NCI-H446 (cell line): ENCODE data around the gene MYO1C.
"Not testable (repeated sequence)": the region's sequence is repeated elsewhere in the genome, so short reads cannot be mapped to it uniquely, and the experiment has no call there.

Source experiments
- DNase-seq, 2 experiments: peaks; one replicate each; lab custom pipeline; 2025; lab: John Stamatoyannopoulos, UW

MYO1C gene

DNA sequence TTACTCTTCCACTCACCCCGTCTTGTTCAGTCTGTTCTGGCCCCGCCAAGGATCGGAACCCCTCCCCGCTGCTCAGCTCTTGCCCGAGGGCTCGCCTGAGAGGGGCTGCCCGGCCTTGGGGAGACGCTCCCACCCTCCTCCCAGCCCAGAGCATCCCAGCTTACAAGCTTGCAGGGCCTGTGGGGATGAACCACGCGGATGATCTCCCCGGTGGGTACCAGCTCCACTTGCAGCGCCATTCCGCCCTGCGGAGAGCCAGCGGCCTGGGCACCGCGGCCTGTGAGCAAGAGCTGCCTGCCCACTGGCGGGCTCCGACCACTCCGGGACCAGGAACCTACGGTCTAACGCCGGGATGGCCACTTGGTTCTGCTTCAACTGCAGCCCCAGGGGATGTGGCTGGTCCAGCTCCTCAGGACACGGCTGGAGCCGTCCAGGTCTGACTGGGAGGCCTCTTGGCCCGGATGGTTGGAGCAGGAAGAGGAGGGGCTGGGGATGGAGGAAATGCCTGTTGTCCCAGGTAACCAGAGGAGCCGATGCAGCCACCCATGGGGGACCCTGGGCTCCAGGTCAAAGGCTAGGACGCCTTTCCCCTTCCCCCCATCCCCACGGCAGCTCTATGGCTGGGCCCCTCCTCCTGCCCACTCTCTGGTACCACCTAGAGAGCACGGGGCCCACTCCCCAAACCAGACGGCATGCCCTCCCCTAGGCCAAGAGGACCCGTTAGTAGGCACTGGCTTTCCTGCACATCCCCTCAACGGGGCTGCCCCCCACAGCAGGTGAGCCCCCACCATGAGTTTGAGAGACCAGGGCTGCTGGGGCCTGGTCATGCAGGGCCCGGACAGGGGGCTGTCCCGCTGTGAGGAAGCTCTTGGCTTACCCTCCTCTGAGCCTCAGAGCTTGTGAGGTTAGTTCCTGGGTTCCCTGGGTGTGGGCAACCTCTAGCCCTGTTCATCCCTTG lies at the start of gene MYO1C:
Gene MYO1C, minus strand, starts transcription at position 438 of the 958 bp plus-strand sequence. Its CDS starts 199 bp downstream, at position 239.
- DNase-seq: no peak

DNA sequence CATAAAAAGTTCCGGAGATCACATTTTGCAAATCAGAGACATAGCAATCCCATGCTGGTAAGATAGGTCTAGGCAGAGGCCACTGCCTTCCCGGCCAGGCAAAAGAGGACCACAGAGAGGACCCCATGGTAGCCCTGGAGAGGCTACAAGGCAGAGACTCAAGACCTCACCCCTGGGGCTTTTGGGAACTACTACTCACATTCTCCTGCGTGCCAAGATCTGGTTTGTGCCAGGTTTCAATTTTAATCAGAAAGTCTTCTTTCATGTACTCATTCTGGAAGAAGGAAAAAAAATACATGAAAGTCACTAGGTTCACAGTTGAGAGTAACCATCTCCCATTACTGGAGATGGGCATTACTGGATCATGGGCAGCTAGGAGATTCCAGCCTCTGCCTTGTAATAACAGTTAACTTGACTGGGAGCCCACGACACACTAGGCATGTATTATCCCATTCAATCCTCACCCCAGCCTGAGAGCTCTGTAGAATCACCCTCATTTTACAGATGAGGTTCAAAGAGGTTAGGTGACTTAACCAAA lies 49.0 kb upstream of the MYO1C start:
- DNase-seq: no peak

DNA sequence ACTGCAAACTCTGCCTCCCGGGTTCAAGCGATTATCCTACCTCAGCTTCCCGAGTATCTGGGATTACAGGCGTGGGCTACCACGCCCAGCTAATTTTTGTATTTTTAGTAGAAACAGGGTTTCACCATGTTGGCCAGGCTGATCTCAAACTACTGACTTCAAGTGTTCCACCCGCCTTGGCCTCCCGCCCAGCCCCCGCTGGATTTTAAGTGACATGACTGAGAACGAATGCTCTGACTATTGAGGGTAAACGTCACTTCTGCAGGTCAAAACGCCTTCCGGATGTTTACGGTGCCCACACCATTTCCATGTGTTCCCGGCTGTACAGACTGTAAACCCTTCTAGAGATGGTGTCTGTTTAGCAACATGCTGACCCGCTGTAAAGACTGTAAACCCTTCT lies 47.3 kb upstream of the MYO1C start:
- no peak for DNase-seq

- DNase-seq: no peak
Measured at GRCh38 chr17:1535737-1536136, 43.3 kb upstream of the MYO1C start.

DNA sequence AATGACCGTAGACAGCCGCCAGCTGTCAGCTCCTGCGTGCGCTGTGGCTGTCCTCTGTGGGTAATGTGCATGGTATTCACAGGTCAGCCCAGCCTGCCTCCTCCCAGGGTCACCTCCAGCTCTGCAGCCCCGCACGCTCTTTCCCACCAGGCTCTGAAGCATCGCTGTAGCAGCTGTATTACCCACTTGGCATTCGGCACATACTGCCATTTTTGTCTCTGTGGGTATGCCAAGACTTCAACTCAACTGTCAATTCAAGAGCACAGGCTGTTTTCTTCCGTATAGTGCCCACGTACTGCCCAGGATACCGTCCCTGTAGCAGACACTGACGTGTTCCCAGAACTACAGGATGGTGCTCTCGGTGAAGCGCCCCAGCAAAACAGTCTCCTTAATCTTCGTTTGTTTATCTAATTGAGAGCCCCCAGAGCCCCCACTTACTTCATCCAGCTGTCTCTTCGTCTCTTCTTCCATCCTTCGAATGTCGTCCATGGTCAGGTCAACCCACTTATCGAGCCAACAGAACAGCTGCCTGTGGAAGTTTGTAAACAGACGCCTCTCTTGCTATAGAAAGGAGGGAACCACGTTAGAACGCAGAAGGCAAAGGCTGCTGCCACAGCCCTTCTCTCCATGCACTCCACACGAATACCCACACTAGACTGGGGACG lies 41.3 kb upstream of the MYO1C start:
- DNase-seq: no peak

GRCh38 chr17:1532836-1533602 lies 40.5 kb upstream of the MYO1C start:
- DNase-seq: no peak

- DNase-seq: no peak
Measured at GRCh38 chr17:1529863-1530262, 37.4 kb upstream of the MYO1C start.

DNA sequence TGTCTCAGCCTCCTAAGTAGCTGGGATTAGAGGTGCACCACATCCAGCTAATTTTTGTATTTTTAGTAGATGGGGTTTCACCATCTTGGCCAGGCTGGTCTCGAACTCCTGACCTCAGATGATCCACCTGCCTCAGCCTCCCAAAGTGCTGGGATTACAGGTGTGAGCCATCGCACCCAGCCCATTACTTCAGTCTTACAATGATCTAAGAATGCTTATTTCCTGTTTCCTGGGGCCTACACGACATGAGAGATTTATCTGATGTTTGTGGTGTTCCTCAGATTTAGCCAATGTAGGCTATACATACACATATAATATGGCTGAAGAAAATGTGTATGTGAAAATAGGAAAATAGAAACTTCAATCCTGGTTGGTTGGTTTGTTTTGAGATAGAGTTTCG lies 34.4 kb upstream of the MYO1C start:
- DNase-seq: not testable (repeated sequence)

DNA sequence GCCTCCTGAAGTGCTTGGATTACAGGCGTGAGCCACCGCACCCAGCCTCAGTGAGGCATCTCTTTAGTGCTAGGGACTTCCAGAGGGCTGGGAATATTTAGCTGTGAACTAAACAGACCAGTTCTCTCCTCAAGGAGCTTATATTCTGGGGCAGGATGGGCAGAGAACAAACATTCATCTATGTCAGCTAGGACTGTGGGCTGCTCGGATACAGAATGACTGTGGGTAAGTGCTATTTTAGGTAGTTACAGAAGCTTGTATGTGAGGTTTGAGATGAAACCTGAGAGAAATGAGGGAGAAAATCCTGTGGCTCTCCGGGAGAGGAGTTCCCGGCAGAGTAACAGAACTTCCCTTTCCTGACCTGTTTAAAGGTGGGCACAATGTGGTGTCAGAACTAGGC lies 30.1 kb upstream of the MYO1C start:
- DNase-seq: no peak

DNA sequence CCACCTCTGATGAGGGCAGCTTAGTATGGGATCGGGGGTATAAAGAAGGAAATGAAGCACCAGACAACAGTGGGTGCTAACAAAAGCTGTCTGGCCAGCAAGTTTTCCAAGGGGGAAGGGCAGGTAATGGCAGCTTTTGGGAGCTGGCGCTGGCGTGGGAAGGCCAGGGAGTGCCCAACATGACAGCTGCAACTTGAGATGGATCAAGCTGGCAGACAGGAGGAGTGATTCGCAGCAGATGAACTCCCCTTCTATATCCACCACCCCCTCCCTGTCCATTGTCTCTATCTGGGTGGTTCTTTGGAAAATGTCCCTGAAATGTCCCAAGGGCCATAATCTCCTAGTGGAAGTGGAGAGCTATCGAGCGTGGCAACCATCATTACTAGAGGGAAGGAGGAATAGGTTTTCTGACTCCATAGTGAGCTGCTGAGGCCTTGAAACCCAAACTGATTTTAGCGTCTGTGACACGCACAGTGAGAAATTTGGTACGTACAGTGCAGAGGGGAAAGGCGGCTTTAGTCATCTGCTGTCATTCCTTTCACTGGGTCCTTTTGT lies 28.7 kb upstream of the MYO1C start:
- DNase-seq: no peak

DNA sequence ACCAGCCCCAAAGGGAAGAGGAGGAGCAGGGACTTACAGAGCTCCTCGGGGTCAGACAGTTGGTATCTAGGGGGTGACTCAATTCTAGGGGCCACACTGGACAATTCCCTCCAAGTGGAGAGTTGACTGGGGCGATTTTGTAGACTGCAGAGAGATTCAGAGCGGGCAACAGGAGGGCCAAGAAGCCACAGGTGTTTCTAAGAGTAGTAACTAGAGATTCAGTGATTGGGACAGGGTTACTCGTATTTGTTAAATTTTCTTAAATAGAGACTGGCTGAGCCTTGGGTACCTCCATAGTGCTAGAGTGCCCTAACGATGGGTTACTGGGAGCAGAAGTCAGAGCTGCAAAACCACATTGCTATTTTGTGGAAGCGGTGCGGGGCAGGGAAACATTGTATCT lies 27.2 kb upstream of the MYO1C start:
- DNase-seq: no peak

GRCh38 chr17:1518410-1518809 lies 25.9 kb upstream of the MYO1C start:
- DNase-seq: no peak

DNA sequence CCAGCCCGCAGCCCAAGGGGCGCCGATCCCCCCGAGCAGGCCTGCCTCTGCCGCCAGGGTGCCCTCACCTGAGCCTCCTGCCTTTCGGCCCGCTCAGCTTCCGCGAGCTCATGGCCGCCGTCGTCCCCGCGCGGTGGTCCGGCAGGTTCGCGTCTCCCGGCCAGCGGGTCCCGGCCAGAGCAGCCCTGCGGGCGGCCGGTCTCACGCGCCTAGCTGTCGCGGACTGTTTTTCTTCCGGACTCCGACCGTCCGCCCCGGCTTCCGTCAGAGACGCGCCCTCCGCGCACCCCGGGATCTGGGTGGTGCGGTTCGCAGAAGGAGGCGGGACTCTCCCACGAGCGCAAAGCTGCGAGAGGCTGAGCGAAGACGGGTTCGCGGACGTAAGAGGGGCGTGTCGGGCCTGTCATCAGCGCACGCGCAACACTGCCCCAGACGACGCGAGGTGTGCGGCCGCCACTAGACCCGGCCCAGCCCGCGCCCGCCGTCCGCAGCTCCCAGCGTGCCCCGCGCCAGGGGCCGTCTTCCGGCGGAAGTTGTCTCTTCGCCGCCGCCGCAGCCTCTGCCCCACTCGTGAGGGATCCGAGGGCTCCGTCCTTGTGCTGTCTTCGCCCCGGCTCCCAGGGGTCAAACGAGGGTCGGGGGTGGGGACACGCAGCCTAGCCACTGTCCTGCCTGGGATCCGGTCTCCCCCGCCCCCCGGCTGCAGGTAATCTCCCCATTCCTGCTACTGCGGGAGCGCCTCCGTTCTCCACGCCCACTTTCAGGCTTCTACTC lies 24.1 kb upstream of the MYO1C start, which contains the start of gene INPP5K:
Gene INPP5K, minus strand, starts transcription at position 225 of the 774 bp plus-strand sequence. Its CDS starts 113 bp downstream, at position 112.
- peak; percentile 89 to 98 for DNase-seq

DNA sequence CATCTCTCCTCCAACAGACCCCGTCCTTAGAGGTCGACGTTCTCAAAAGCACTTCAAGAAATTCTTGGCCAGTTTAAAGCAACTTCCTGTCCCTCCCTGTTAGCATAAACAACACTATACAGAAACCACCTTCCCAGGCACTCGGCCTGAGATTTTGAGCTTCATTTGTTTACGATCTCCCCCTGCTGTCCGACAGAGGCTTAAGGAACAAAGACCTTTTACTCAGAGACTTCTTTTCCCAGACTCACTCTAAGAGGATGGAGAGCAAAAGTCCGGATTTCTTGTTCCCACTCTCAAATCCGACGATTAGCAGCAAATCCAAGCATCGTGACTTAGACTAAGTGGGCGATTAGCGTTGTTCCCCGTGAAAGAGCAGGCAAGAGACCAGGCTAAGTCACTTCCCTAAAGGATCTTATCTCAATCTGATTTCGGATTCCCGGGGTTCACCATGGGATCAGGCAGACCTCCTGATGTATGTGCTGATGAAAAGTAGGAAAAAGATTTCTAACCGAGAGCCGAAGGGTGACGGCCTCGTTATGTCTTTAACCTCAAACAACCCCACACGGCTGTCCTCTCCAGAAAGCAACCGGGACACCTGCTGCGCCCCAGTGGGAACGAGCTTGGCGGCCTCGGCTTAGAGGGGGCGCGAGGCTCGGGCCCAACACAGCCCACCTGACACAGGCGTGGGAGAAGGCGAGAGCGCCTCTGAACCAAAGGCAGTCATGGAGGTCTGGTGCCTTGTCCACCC lies 23.3 kb upstream of the MYO1C start:
- peak; percentile 13 to 44 for DNase-seq

GRCh38 chr17:1512351-1512750 lies 19.9 kb upstream of the MYO1C start:
- DNase-seq: no peak

DNA sequence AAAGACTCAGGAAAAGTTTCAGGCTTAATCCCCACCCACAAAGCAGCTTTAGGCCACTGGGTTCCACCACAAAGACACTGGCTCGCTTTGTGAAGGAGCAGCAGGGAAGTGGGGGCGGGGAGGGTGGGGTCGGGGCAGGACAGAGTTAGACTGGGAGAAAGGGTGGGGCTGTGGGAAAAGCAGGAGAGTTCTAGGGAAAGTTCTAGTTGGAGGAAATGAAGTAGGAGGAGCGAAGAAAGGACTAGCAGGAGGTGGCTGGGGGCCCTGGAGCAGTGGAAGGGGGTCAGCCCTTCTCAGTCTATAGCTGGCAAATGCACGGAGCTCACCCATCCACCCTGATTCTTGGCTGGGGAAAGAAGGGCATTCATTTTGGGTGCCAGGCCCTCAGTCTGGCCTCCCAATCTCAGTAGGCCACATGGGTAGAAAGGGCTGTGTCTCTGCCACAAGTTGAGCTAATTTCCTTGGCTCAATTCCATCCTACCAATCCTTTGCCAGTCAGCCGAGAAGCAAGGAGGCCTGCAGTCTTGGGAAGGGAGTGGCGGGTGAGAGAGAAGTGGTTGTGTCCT lies 19.4 kb upstream of the MYO1C start:
- peak; percentile 49 to 79 for DNase-seq

- DNase-seq: no peak
Measured at GRCh38 chr17:1511290-1511689, 18.8 kb upstream of the MYO1C start.

GRCh38 chr17:1509290-1509881 lies 16.9 kb upstream of the MYO1C start:
- DNase-seq: no peak

- not testable (repeated sequence) for DNase-seq
Measured at GRCh38 chr17:1508709-1509108, 16.2 kb upstream of the MYO1C start.
